Caco-2 (cell line): Measurements from ENCODE around the gene PLEKHF1. TPM values are rescaled to one million over a fixed set of nuclear protein-coding genes. Genes with fewer than 3 reads are reported as not detected.

ENCODE experiments used
- BruUV-seq: library from RNA; stranded (reverse); fragments of 400-500 nt; replicated peaks from 2 replicates; lab custom pipeline; 2021; lab: Mats Ljungman, UMichigan
- CTCF ChIA-PET: fragments of 300-600 bp; sonication (Branson Sonifier 250); formaldehyde crosslinking; loops from one replicate; lab custom pipeline; 2022; ENCODE audit warnings: antibody characterized with exemption; lab: Charles Lee
- POLR2A ChIA-PET: fragments of 300-600 bp; sonication (Branson Sonifier 250); formaldehyde crosslinking; loops from one replicate; lab custom pipeline; 2022; ENCODE audit warnings: antibody characterized with exemption; lab: Charles Lee
- DNase-seq, 2 experiments: peaks; one replicate each; pipeline versions ENCODE4 v3.0.0 to v3.0.0-alpha.2; 2020 to 2022
- H3K27me3 ChIP-seq: replicated peaks from 2 replicates; pipeline ENCODE4 v1.6.0; 2011; ENCODE audit warnings: low read length; ENCODE audit not compliant: control insufficient read depth, insufficient read depth
- H3K36me3 ChIP-seq: 2 replicates; pipeline ENCODE4 v1.5.1; 2011; ENCODE audit warnings: low read length; ENCODE audit not compliant: control insufficient read depth, insufficient read depth
- H3K4me1 ChIP-seq: fragments of 250-450 bp; sonication (Bioruptor Pico); 2 replicates; pipeline ENCODE4 v1.5.1; 2020; ENCODE audit warnings: mild to moderate bottlenecking
- H3K4me3 ChIP-seq: 2 replicates; pipeline ENCODE4 v1.5.1; 2011; ENCODE audit warnings: low read depth, mild to moderate bottlenecking, control low read depth, low read length
- H3K9me3 ChIP-seq: fragments of 250-450 bp; sonication (Bioruptor Pico); 2 replicates; pipeline ENCODE4 v1.5.1; 2020; ENCODE audit warnings: mild to moderate bottlenecking, moderate library complexity
- H3K27ac Mint-ChIP-seq: one replicate; pipeline ENCODE4 v1.8.0; 2022; ENCODE audit warnings: mixed read lengths; ENCODE audit not compliant: unreplicated experiment
- H3K27me3 Mint-ChIP-seq: one replicate; pipeline ENCODE4 v1.8.0; 2022; ENCODE audit warnings: mixed read lengths; ENCODE audit not compliant: insufficient read depth, unreplicated experiment
- H3K36me3 Mint-ChIP-seq: one replicate; pipeline ENCODE4 v1.8.0; 2022; ENCODE audit warnings: mild to moderate bottlenecking, mixed read lengths; ENCODE audit not compliant: insufficient read depth, unreplicated experiment
- H3K4me1 Mint-ChIP-seq: one replicate; pipeline ENCODE4 v1.8.0; 2022; ENCODE audit warnings: low read depth, mixed read lengths; ENCODE audit not compliant: unreplicated experiment
- H3K4me3 Mint-ChIP-seq: one replicate; pipeline ENCODE4 v1.8.0; 2022; ENCODE audit warnings: mild to moderate bottlenecking, moderate library complexity, mixed read lengths; ENCODE audit not compliant: unreplicated experiment
- H3K9me3 Mint-ChIP-seq: one replicate; pipeline ENCODE4 v1.8.0; 2022; ENCODE audit warnings: mixed read lengths; ENCODE audit not compliant: unreplicated experiment
- intact Hi-C: fragments of 100-400 bp; cut with micrococcal nuclease; formaldehyde crosslinking; loops from one replicate; pipeline ENCODE4 v1.10.0; 2022; ENCODE audit not compliant: unreplicated experiment
- total RNA-seq: library from RNA; stranded (reverse); gene quantifications from 2 replicates; pipeline ENCODE4 v1.2.3, GENCODE V29; 2022
- TF ChIP-seq, protein P1 (sequence below), 2 experiments: fragments of 200-600 bp in 1 of 2; IDR thresholded peaks; 1 replicate in 1 of 2; 2 replicates in 1 of 2; pipeline versions ENCODE4 v1.5.1 to v1.8.0; 2011 to 2022; ENCODE audit warnings: antibody characterized with exemption in 1 of 2, control low read depth in 1 of 2, inconsistent platforms in 1 of 2, low read depth in 1 of 2, low read length in 1 of 2, mild to moderate bottlenecking in 1 of 2, moderate library complexity in 1 of 2; ENCODE audit not compliant: insufficient read depth in 1 of 2, severe bottlenecking in 1 of 2, unreplicated experiment in 1 of 2

The PLEKHF1 gene
- total RNA-seq, 1 experiment from 2014 or later, result 5.0 TPM

- ChIA-PET CTCF (no interaction called here), POLR2A (no interaction called here)
- Histone ChIP-seq H3K4me3 (no peak overlapping the region), H3K4me1 (peaks cover 23% of the 10 kb centered on the region), H3K36me3 (no peaks in the 10 kb centered on the region), H3K9me3 (peaks cover 5% of the 10 kb centered on the region), H3K27me3 (no peaks in the 10 kb centered on the region)
- no TSS peak for BruUV-seq
- DNase-seq, result no peak
- Mint-ChIP-seq H3K27me3 (peaks cover 7% of the 10 kb centered on the region), H3K4me3 (no peak overlapping the region), H3K36me3 (no peaks in the 10 kb centered on the region), H3K9me3 (no peaks in the 10 kb centered on the region), H3K27ac (no peak overlapping the region), H3K4me1 (peaks cover 7% of the 10 kb centered on the region)
- intact Hi-C loops, result no loop called here
- TF ChIP-seq, protein P1, sequence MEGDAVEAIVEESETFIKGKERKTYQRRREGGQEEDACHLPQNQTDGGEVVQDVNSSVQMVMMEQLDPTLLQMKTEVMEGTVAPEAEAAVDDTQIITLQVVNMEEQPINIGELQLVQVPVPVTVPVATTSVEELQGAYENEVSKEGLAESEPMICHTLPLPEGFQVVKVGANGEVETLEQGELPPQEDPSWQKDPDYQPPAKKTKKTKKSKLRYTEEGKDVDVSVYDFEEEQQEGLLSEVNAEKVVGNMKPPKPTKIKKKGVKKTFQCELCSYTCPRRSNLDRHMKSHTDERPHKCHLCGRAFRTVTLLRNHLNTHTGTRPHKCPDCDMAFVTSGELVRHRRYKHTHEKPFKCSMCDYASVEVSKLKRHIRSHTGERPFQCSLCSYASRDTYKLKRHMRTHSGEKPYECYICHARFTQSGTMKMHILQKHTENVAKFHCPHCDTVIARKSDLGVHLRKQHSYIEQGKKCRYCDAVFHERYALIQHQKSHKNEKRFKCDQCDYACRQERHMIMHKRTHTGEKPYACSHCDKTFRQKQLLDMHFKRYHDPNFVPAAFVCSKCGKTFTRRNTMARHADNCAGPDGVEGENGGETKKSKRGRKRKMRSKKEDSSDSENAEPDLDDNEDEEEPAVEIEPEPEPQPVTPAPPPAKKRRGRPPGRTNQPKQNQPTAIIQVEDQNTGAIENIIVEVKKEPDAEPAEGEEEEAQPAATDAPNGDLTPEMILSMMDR (IDR thresholded peaks at IDR 0.05; ENCODE audit: insufficient read depth in 1 of 2, low read depth in 1 of 2, low read length in 1 of 2, severe bottlenecking in 1 of 2, unreplicated experiment in 1 of 2), result no peak
Measured at GRCh38 chr19:29658221-29658991, 6.9 kb upstream of the PLEKHF1 start.

- TF ChIP-seq, protein P1 (IDR thresholded peaks at IDR 0.05; ENCODE audit: insufficient read depth in 1 of 2, low read depth in 1 of 2, low read length in 1 of 2, severe bottlenecking in 1 of 2, unreplicated experiment in 1 of 2), result no peak
- H3K27me3 ChIP-seq, result no peaks in the 10 kb centered on the region
- Mint-ChIP-seq H3K9me3 (no peaks in the 10 kb centered on the region), H3K36me3 (no peaks in the 10 kb centered on the region), H3K4me3 (no peak overlapping the region), H3K27me3 (no peaks in the 10 kb centered on the region), H3K27ac (no peak overlapping the region), H3K4me1 (peaks cover 7% of the 10 kb centered on the region)
- H3K4me3 ChIP-seq, result no peak overlapping the region
- BruUV-seq, result no TSS peak
- ChIA-PET CTCF (interaction anchor here (1.1 kb wide), 1 partner anchor 21 kb away, joined by 3 read pairs; no protein-coding TSS in a partner anchor), POLR2A (interaction anchor here (0.7 kb wide), 1 partner anchor 212 kb away, joined by 3 read pairs; no protein-coding TSS in a partner anchor)
- peaks cover 23% of the 10 kb centered on the region for H3K4me1 ChIP-seq
- no peaks in the 10 kb centered on the region for H3K9me3 ChIP-seq
- no peak for DNase-seq
- intact Hi-C loops, result no loop called here
- no peaks in the 10 kb centered on the region for H3K36me3 ChIP-seq
Measured at GRCh38 chr19:29660835-29661234, 4.4 kb upstream of the PLEKHF1 start.

DNA sequence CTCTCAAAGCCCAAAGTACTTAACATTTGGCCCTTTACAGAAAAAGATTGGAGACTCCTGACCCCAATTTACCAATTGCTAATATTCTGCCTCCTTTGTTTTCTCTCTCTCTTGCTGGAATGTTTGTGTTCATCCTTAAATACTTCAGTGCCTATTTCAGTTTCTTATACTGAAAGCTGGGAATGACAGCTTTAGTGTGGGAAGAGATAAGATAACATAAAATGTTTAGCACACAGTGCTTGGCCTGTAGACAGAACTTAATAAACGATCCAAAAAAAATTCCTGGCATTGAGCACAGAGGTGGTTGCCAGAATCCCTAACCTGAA, 3.0 kb upstream of the PLEKHF1 start:
- H3K9me3 Mint-ChIP-seq, result no peaks in the 10 kb centered on the region
- H3K27me3 ChIP-seq, result no peaks in the 10 kb centered on the region
- H3K27ac Mint-ChIP-seq, result no peak overlapping the region
- peaks cover 23% of the 10 kb centered on the region for H3K4me1 ChIP-seq
- no peak for DNase-seq
- H3K4me3 Mint-ChIP-seq, result no peak overlapping the region
- intact Hi-C loops, result loop anchor here (2.0 kb wide), 1 partner anchor 51 kb away; no protein-coding TSS in a partner anchor
- ChIA-PET CTCF (no interaction called here), POLR2A (interaction anchor here (1.5 kb wide), 1 partner anchor 56 kb away, joined by 5 read pairs; the partner anchor contains the start of gene POP4)
- H3K9me3 ChIP-seq, result no peaks in the 10 kb centered on the region
- TF ChIP-seq, protein P1 (IDR thresholded peaks at IDR 0.05; ENCODE audit: insufficient read depth in 1 of 2, low read depth in 1 of 2, low read length in 1 of 2, severe bottlenecking in 1 of 2, unreplicated experiment in 1 of 2), result no peak
- no peaks in the 10 kb centered on the region for H3K27me3 Mint-ChIP-seq
- H3K4me1 Mint-ChIP-seq, result peaks cover 13% of the 10 kb centered on the region
- no TSS peak for BruUV-seq
- H3K36me3 Mint-ChIP-seq, result no peaks in the 10 kb centered on the region
- no peaks in the 10 kb centered on the region for H3K36me3 ChIP-seq
- no peak overlapping the region for H3K4me3 ChIP-seq
